ENCODE results near the gene PTPRC. TPM values are rescaled to one million over a fixed set of nuclear protein-coding genes. Genes with fewer than 3 reads are reported as not detected.

The PTPRC gene, protein sequence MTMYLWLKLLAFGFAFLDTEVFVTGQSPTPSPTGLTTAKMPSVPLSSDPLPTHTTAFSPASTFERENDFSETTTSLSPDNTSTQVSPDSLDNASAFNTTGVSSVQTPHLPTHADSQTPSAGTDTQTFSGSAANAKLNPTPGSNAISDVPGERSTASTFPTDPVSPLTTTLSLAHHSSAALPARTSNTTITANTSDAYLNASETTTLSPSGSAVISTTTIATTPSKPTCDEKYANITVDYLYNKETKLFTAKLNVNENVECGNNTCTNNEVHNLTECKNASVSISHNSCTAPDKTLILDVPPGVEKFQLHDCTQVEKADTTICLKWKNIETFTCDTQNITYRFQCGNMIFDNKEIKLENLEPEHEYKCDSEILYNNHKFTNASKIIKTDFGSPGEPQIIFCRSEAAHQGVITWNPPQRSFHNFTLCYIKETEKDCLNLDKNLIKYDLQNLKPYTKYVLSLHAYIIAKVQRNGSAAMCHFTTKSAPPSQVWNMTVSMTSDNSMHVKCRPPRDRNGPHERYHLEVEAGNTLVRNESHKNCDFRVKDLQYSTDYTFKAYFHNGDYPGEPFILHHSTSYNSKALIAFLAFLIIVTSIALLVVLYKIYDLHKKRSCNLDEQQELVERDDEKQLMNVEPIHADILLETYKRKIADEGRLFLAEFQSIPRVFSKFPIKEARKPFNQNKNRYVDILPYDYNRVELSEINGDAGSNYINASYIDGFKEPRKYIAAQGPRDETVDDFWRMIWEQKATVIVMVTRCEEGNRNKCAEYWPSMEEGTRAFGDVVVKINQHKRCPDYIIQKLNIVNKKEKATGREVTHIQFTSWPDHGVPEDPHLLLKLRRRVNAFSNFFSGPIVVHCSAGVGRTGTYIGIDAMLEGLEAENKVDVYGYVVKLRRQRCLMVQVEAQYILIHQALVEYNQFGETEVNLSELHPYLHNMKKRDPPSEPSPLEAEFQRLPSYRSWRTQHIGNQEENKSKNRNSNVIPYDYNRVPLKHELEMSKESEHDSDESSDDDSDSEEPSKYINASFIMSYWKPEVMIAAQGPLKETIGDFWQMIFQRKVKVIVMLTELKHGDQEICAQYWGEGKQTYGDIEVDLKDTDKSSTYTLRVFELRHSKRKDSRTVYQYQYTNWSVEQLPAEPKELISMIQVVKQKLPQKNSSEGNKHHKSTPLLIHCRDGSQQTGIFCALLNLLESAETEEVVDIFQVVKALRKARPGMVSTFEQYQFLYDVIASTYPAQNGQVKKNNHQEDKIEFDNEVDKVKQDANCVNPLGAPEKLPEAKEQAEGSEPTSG (N-terminal part only)
- total RNA-seq, result 10 to 100 TPM; 27.1 to 86.8 TPM

DNA sequence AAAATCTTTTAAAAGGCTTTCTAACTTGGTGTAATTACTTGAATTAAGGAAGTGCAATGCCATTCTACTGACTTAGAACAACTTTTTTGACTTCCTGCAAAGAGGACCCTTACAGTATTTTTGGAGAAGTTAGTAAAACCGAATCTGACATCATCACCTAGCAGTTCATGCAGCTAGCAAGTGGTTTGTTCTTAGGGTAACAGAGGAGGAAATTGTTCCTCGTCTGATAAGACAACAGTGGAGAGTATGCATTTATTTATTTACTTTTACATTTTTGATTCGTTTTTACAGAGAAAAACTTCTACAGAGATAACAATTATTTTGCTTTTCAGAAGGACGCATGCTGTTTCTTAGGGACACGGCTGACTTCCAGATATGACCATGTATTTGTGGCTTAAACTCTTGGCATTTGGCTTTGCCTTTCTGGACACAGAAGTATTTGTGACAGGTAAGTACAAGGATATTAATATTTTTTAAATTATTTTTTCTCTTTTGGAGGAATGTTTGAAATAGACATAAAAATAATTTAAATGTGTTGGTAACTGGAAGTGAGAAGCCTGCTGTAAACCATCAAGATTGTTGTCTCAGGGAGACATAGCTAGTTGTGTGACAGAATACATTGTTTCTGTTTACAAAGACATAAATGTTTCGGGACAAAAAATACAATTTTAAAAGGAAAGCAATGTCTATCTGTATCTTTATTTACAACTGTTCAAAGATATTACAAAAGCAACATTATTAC, at the start of gene PTPRC:
TSS of gene PTPRC (plus strand) at position 147 of the 742 bp plus-strand sequence. CDS start at position 376, 229 bp downstream.
- Histone ChIP-seq H3K36me3 (no peaks in the 10 kb centered on the region), H3K27ac (peak within 1 kb of the TSS in 1 of 2 donors; percentile 10), H3K9me3 (no peaks in the 10 kb centered on the region), H3K4me3 (peak within 1 kb of the TSS; percentile 49), H3K4me1 (ENCODE audit: control insufficient read depth in 1 of 2, low read depth in 2 of 2) (no peaks in the 10 kb centered on the region), H3K27me3 (replicated peaks; ENCODE audit: insufficient read depth) (no peaks in the 10 kb centered on the region)
- DNase-seq (ENCODE audit: low spot score) (no peak), ATAC-seq (ENCODE audit: insufficient number of reproducible peaks, low FRiP score, low read depth) (no peak)
- TF ChIP-seq, protein P1, sequence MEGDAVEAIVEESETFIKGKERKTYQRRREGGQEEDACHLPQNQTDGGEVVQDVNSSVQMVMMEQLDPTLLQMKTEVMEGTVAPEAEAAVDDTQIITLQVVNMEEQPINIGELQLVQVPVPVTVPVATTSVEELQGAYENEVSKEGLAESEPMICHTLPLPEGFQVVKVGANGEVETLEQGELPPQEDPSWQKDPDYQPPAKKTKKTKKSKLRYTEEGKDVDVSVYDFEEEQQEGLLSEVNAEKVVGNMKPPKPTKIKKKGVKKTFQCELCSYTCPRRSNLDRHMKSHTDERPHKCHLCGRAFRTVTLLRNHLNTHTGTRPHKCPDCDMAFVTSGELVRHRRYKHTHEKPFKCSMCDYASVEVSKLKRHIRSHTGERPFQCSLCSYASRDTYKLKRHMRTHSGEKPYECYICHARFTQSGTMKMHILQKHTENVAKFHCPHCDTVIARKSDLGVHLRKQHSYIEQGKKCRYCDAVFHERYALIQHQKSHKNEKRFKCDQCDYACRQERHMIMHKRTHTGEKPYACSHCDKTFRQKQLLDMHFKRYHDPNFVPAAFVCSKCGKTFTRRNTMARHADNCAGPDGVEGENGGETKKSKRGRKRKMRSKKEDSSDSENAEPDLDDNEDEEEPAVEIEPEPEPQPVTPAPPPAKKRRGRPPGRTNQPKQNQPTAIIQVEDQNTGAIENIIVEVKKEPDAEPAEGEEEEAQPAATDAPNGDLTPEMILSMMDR (IDR thresholded peaks at IDR 0.05), result no peak

DNA sequence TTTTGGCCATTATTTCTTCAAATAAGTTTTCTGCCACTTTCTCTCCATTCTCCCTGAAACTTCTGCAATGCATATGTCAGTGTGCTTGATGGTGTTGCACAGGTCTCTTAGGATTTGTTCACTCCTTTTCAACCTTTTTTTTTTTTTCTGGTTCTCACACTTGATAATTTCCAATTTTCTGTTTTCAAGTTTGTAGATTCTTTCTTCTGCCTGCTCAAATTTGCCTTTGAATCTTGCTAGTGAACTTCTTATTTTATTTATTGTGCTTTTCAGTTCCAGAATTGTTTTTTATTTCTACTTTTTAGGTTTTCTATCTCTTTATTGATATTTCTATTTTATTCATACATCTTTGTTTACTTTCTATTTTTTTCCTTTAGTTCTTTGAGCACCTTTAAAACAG, 48.4 kb upstream of the PTPRC start:
- no peaks in the 10 kb centered on the region for H3K27me3 ChIP-seq (replicated peaks; ENCODE audit: insufficient read depth)
- H3K4me3 ChIP-seq, result no peak overlapping the region
- no peak overlapping the region for H3K27ac ChIP-seq
- DNase-seq (ENCODE audit: low spot score) (no peak), ATAC-seq (ENCODE audit: insufficient number of reproducible peaks, low FRiP score, low read depth) (no peak)
- no peaks in the 10 kb centered on the region for H3K4me1 ChIP-seq (ENCODE audit: control insufficient read depth in 1 of 2, low read depth in 2 of 2)
- TF ChIP-seq, protein P1 (IDR thresholded peaks at IDR 0.05), result no peak
- H3K36me3 ChIP-seq, result no peaks in the 10 kb centered on the region
- no peaks in the 10 kb centered on the region for H3K9me3 ChIP-seq

DNA sequence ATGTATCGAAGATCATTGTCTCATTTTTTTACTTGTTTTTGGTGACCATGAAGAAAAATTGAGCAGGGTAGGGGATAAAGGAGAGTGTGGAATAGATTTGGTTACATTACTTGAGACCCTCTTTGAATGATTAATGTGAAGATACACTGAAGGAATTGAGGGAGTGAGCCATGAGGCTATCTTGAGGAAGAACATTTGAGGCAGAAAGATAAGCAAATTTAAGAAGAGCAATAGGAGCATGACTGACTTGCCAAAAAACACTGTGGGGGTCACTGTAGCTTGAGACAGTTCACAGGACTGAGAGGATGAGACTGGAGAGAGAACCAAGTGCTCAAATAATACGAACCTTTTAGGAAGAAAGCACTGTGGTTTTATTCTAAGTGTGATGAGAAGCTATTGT, 43.1 kb upstream of the PTPRC start:
- no peaks in the 10 kb centered on the region for H3K4me1 ChIP-seq (ENCODE audit: control insufficient read depth in 1 of 2, low read depth in 2 of 2)
- no peaks in the 10 kb centered on the region for H3K27me3 ChIP-seq (replicated peaks; ENCODE audit: insufficient read depth)
- TF ChIP-seq, protein P1 (IDR thresholded peaks at IDR 0.05), result no peak
- H3K36me3 ChIP-seq, result no peaks in the 10 kb centered on the region
- H3K27ac ChIP-seq, result no peak overlapping the region
- H3K9me3 ChIP-seq, result no peaks in the 10 kb centered on the region
- H3K4me3 ChIP-seq, result no peak overlapping the region
- DNase-seq (ENCODE audit: low spot score) (no peak), ATAC-seq (ENCODE audit: insufficient number of reproducible peaks, low FRiP score, low read depth) (no peak)

DNA sequence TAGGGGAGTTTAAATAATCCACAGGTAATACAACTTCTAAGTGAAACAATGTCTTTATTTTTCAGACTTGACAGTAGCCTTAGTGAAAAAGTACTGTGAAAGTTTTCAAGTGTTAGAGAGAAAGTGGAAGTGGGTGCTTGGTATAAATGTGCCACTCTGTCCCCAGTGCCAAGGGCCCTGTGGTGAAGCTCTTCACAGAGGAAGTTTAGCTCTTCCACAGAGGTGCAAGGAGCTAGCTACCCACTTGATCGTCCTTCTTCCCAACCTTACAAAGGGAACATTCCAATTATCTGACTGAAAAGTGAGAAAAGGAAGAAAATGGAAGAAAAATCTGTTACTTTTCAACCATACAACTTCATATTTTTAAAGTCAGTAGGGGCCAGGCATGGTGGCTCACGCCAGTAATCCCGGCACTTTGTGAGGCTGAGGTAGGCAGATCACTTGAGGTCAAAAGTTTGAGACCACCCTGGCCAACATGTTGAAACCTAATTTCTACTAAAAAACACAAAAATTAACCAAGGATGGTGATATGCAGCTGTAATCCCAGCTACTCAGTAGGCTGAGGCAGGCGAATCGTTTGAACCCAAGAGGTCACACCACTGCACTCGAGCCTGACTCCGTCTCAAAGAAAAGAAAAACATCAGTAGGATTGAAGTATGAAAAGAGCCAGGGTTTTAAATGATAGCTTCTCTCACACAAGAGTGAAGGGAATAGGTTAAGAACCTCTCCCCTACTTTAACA, 41.0 kb upstream of the PTPRC start:
- no peaks in the 10 kb centered on the region for H3K27me3 ChIP-seq (replicated peaks; ENCODE audit: insufficient read depth)
- DNase-seq (ENCODE audit: low spot score), result no peak
- H3K4me3 ChIP-seq, result no peak overlapping the region
- H3K36me3 ChIP-seq, result no peaks in the 10 kb centered on the region
- no peak overlapping the region for H3K27ac ChIP-seq
- H3K9me3 ChIP-seq, result no peaks in the 10 kb centered on the region
- no peak for ATAC-seq (ENCODE audit: insufficient number of reproducible peaks, low FRiP score, low read depth)
- TF ChIP-seq, protein P1 (IDR thresholded peaks at IDR 0.05), result no peak
- H3K4me1 ChIP-seq (ENCODE audit: control insufficient read depth in 1 of 2, low read depth in 2 of 2), result no peaks in the 10 kb centered on the region
